H1 (cell line): ENCODE results near the gene TLK1. TPM values are rescaled to one million over a fixed set of nuclear protein-coding genes. Genes with fewer than 3 reads are reported as not detected.

Source experiments
- CTCF ChIA-PET: fragments of 300-600 bp; sonication (Branson Sonifier 250); formaldehyde crosslinking; loops from one replicate; lab custom pipeline; 2021; ENCODE audit not compliant: partially characterized antibody; lab: Charles Lee
- POLR2A ChIA-PET: fragments of 300-600 bp; sonication (Branson Sonifier 250); formaldehyde crosslinking; loops from one replicate; lab custom pipeline; 2021; ENCODE audit warnings: inconsistent platforms; ENCODE audit not compliant: partially characterized antibody; lab: Charles Lee
- DNase-seq, 2 experiments: peaks; one replicate each; pipeline versions ENCODE4 v3.0.0 to v3.0.0-alpha.2; 2010 to 2022; ENCODE audit warnings: low spot score in 2 of 2, low read depth in 1 of 2, mixed read lengths in 1 of 2
- FAIRE-seq: peaks from 2 replicates; lab custom pipeline; 2011; peaks lifted over from hg19 to GRCh38; lab: Jason Lieb, UNC
- H2AFZ ChIP-seq: 2 replicates; pipeline ENCODE4 v1.8.1; 2012; ENCODE audit warnings: low read length, inconsistent platforms
- H2AK5ac ChIP-seq: 2 replicates; pipeline ENCODE4 v1.6.1; 2013; ENCODE audit warnings: low read depth, low read length
- H2BK120ac ChIP-seq: replicated peaks from 2 replicates; pipeline ENCODE3; 2013; ENCODE audit warnings: low read depth, low read length, inconsistent platforms
- H2BK12ac ChIP-seq: 2 replicates; pipeline ENCODE4 v1.6.1; 2013; ENCODE audit warnings: low read depth, low read length
- H2BK15ac ChIP-seq: 2 replicates; pipeline ENCODE4 v1.6.1; 2013; ENCODE audit warnings: low read length
- H2BK20ac ChIP-seq: 2 replicates; pipeline ENCODE4 v1.6.1; 2013; ENCODE audit warnings: low read length
- H2BK5ac ChIP-seq: 2 replicates; pipeline ENCODE4 v1.6.1; 2013; ENCODE audit warnings: low read depth, low read length
- H3K14ac ChIP-seq: 2 replicates; pipeline ENCODE4 v1.6.1; 2013; ENCODE audit warnings: inconsistent platforms; ENCODE audit not compliant: insufficient read length
- H3K18ac ChIP-seq: 2 replicates; pipeline ENCODE4 v1.6.1; 2013; ENCODE audit warnings: low read length; ENCODE audit errors: extremely low read depth
- H3K23ac ChIP-seq: 2 replicates; pipeline ENCODE4 v1.6.1; 2013; ENCODE audit warnings: inconsistent platforms; ENCODE audit not compliant: insufficient read length
- H3K23me2 ChIP-seq: 2 replicates; pipeline ENCODE4 v1.6.1; 2013; ENCODE audit warnings: low read depth, low read length
- H3K27ac ChIP-seq: 2 replicates; pipeline ENCODE4 v1.6.1; 2011; ENCODE audit warnings: low read depth, low read length, inconsistent platforms
- H3K27me3 ChIP-seq, 4 experiments: replicated peaks in 1 of 4; 1 replicate in 1 of 4; 2 replicates in 3 of 4; pipeline versions ENCODE4 v1.6.1 to v1.8.1; 2011 to 2013; ENCODE audit warnings: low read length in 3 of 4, mild to moderate bottlenecking in 3 of 4, inconsistent platforms in 2 of 4, mixed read lengths in 2 of 4, moderate library complexity in 1 of 4; ENCODE audit not compliant: control insufficient read depth in 3 of 4, insufficient read depth in 3 of 4; ENCODE audit errors: extremely low read depth in 1 of 4
- H3K36me3 ChIP-seq, 4 experiments: 2 replicates each; pipeline versions ENCODE4 v1.6.1 to v1.8.1; 2011 to 2013; ENCODE audit warnings: mild to moderate bottlenecking in 4 of 4, low read length in 3 of 4, moderate library complexity in 2 of 4, control low read depth in 1 of 4, inconsistent platforms in 1 of 4; ENCODE audit not compliant: insufficient read depth in 4 of 4, control insufficient read depth in 2 of 4
- H3K4ac ChIP-seq: replicated peaks from 2 replicates; pipeline ENCODE3; 2013; ENCODE audit warnings: low read length, low read depth, mixed read lengths, inconsistent platforms; ENCODE audit not compliant: insufficient read length
- H3K4me1 ChIP-seq, 4 experiments: replicated peaks in 1 of 4; 1 replicate in 1 of 4; 2 replicates in 3 of 4; pipeline versions ENCODE4 v1.6.1 to v1.8.1; 2011 to 2013; ENCODE audit warnings: low read length in 3 of 4, inconsistent platforms in 2 of 4, mixed read lengths in 1 of 4; ENCODE audit not compliant: insufficient read depth in 4 of 4, control insufficient read depth in 3 of 4
- H3K4me2 ChIP-seq, 2 experiments: 2 replicates each; pipeline versions ENCODE4 v1.6.1 to v1.8.1; 2011 to 2013; ENCODE audit warnings: low read depth in 2 of 2, low read length in 2 of 2, control low read depth in 1 of 2, inconsistent platforms in 1 of 2, mild to moderate bottlenecking in 1 of 2; ENCODE audit not compliant: insufficient read depth in 1 of 2
- H3K4me3 ChIP-seq, 4 experiments: fragments of 200-600, 300-600 bp in 1 of 4; sonication (generic), shearing (Covaris generic), sonication (Bioruptor Twin) in 1 of 4; 2 replicates each; pipeline versions ENCODE4 v1.5.1 to v1.8.1; 2011 to 2016; ENCODE audit warnings: low read length in 4 of 4, low read depth in 3 of 4, control low read depth in 2 of 4, inconsistent platforms in 2 of 4, mild to moderate bottlenecking in 2 of 4, mixed read lengths in 1 of 4, moderate library complexity in 1 of 4; ENCODE audit not compliant: insufficient read depth in 2 of 4; ENCODE audit errors: extremely low read depth in 1 of 4
- H3K56ac ChIP-seq: replicated peaks from 2 replicates; pipeline ENCODE3; 2013; ENCODE audit warnings: low read depth, mild to moderate bottlenecking, mixed read lengths, low read length, inconsistent platforms; ENCODE audit not compliant: insufficient read length
- H3K79me1 ChIP-seq: 2 replicates; pipeline ENCODE4 v1.6.1; 2013; ENCODE audit warnings: low read depth, low read length, control low read depth
- H3K79me2 ChIP-seq, 2 experiments: 2 replicates each; pipeline versions ENCODE4 v1.6.1 to v1.8.1; 2012 to 2013; ENCODE audit warnings: low read length in 2 of 2, mild to moderate bottlenecking in 2 of 2, inconsistent platforms in 1 of 2; ENCODE audit not compliant: insufficient read depth in 2 of 2, control insufficient read depth in 1 of 2
- H3K9ac ChIP-seq, 4 experiments: replicated peaks in 1 of 4; 1 replicate in 1 of 4; 2 replicates in 3 of 4; pipeline versions ENCODE4 v1.6.1 to v1.8.1; 2011 to 2013; ENCODE audit warnings: low read depth in 3 of 4, low read length in 3 of 4, control low read depth in 2 of 4, mild to moderate bottlenecking in 2 of 4, moderate library complexity in 2 of 4, inconsistent platforms in 1 of 4; ENCODE audit errors: extremely low read depth in 1 of 4
- H3K9me3 ChIP-seq, 2 experiments: 2 replicates each; pipeline versions ENCODE4 v1.6.1 to v1.8.1; 2012 to 2013; ENCODE audit warnings: mild to moderate bottlenecking in 2 of 2, moderate library complexity in 2 of 2, control low read depth in 1 of 2, inconsistent platforms in 1 of 2, low read depth in 1 of 2, low read length in 1 of 2, mixed read lengths in 1 of 2; ENCODE audit not compliant: insufficient read depth in 2 of 2
- H4K20me1 ChIP-seq, 2 experiments: replicated peaks in 1 of 2; 2 replicates each; pipeline versions ENCODE3 to v1.8.1; 2011 to 2013; ENCODE audit warnings: inconsistent platforms in 2 of 2, low read length in 2 of 2, mild to moderate bottlenecking in 1 of 2; ENCODE audit not compliant: insufficient read depth in 2 of 2, control insufficient read depth in 1 of 2
- H4K5ac ChIP-seq: 2 replicates; pipeline ENCODE4 v1.6.1; 2013; ENCODE audit warnings: low read length, low read depth, mixed read lengths, inconsistent platforms; ENCODE audit not compliant: insufficient read length
- H4K8ac ChIP-seq: 2 replicates; pipeline ENCODE4 v1.8.0; 2013; ENCODE audit warnings: mild to moderate bottlenecking, moderate library complexity, low read length, inconsistent platforms; ENCODE audit not compliant: insufficient read depth; ENCODE audit errors: extremely low read depth
- H4K91ac ChIP-seq: replicated peaks from 2 replicates; pipeline ENCODE3; 2013; ENCODE audit warnings: low read length, mixed read lengths, inconsistent platforms; ENCODE audit not compliant: insufficient read length
- JUN ChIP-seq: IDR thresholded peaks from 2 replicates; pipeline ENCODE4 v1.6.1; 2011; ENCODE audit warnings: low read depth, mild to moderate bottlenecking, improper control_type of control experiment, low read length
- WGBS, 2 experiments: shearing (Covaris generic) in 1 of 2; methylation state at CpG; one replicate each; pipeline versions ENCODE4 v1.1.6 to v1.1.7; 2013 to 2015; ENCODE audit warnings: low lambda C conversion rate in 2 of 2, mixed read lengths in 2 of 2, inconsistent platforms in 1 of 2, low coverage in 1 of 2, missing lambda C conversion rate in 1 of 2; ENCODE audit not compliant: insufficient replicate concordance in 2 of 2, insufficient coverage in 1 of 2, insufficient read length in 1 of 2; ENCODE audit errors: extremely low coverage in 1 of 2, missing lambda C conversion rate in 1 of 2; 5-methylcytosine and 5-hydroxymethylcytosine counted together
- polyA plus RNA-seq, 7 experiments: library from polyadenylated mRNA; depleted of rRNA in 3 of 7; stranded (reverse) in 5 of 7; unstranded in 2 of 7; fragments of >200 nt in 5 of 7; fragments of 200-250 nt in 2 of 7; gene quantifications; 1 replicate in 5 of 7; 2 replicates in 1 of 7; 4 replicates in 1 of 7; pipeline versions ENCODE4 v1.2.1 to v1.2.3, GENCODE V29; 2011 to 2013; ENCODE audit warnings: missing spikeins in 2 of 7, mixed read lengths in 2 of 7
- total RNA-seq: library from RNA; stranded (reverse); fragmentation: NEBNext Ultra II Directional; extraction: Animal tissue kit (Norgen Biotek cat#: 25700); gene quantifications from 2 replicates; pipeline ENCODE4 v1.2.1, GENCODE V29; 2021
- TF ChIP-seq, protein P1 (sequence below): IDR thresholded peaks from 2 replicates; pipeline ENCODE4 v1.6.1; 2012; ENCODE audit warnings: inconsistent platforms

Gene TLK1
- total and polyA plus RNA-seq, 2 of the 8 experiments (the other 6 are each of a cell fraction or from before 2014, with no cell fraction given) = 11.2 to 102 TPM

GRCh38 chr2:171176516-171176915 is 15.8 kb upstream of the TLK1 start:
- no peaks in the 10 kb centered on the region for H4K20me1 ChIP-seq
- H3K36me3 ChIP-seq = no peaks in the 10 kb centered on the region
- WGBS, 2 experiments = 82% methylated on average over 5 of the region's 5 CpGs; no CpG with 5 or more reads in 1 of the 2 experiments
- H3K18ac ChIP-seq = no peak overlapping the region
- ChIA-PET CTCF (interaction anchor here (0.6 kb wide), 1 partner anchor 33 kb away, joined by 3 read pairs; no protein-coding TSS in a partner anchor), POLR2A (interaction anchor here (1.1 kb wide), 1 partner anchor 15 kb away, joined by 3 read pairs; no protein-coding TSS in a partner anchor)
- H3K23ac ChIP-seq = no peak overlapping the region
- H3K27me3 ChIP-seq = no peaks in the 10 kb centered on the region
- no peak overlapping the region for H2BK12ac ChIP-seq
- H2AK5ac ChIP-seq = no peak overlapping the region
- no peak overlapping the region for H2BK5ac ChIP-seq
- FAIRE-seq (no peak), DNase-seq (no peak)
- no peaks in the 10 kb centered on the region for H3K23me2 ChIP-seq
- no peak overlapping the region for H3K4me3 ChIP-seq
- no peak overlapping the region for H3K4ac ChIP-seq
- no peak overlapping the region for H3K4me2 ChIP-seq
- H2AFZ ChIP-seq = no peak overlapping the region
- H2BK20ac ChIP-seq = no peak overlapping the region
- H3K9ac ChIP-seq = no peak overlapping the region
- no peak overlapping the region for H3K27ac ChIP-seq
- H3K4me1 ChIP-seq = peaks cover 0 to 2% (median 0%) of the 10 kb centered on the region in 4 experiments; a peak in 1 of 7 replicates
- no peak overlapping the region for H4K91ac ChIP-seq
- no peak overlapping the region for H2BK120ac ChIP-seq
- H4K5ac ChIP-seq = no peak overlapping the region
- no peak overlapping the region for H3K56ac ChIP-seq
- no peaks in the 10 kb centered on the region for H3K9me3 ChIP-seq
- H3K79me1 ChIP-seq = no peaks in the 10 kb centered on the region
- H3K14ac ChIP-seq = no peak overlapping the region
- no peaks in the 10 kb centered on the region for H3K79me2 ChIP-seq
- H2BK15ac ChIP-seq = no peak overlapping the region
- H4K8ac ChIP-seq = no peak overlapping the region
- no peak for TF ChIP-seq JUN
- TF ChIP-seq, protein P1, sequence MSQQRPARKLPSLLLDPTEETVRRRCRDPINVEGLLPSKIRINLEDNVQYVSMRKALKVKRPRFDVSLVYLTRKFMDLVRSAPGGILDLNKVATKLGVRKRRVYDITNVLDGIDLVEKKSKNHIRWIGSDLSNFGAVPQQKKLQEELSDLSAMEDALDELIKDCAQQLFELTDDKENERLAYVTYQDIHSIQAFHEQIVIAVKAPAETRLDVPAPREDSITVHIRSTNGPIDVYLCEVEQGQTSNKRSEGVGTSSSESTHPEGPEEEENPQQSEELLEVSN = no peak
